OCI-LY7 (cell line): ENCODE results near the gene SPECC1. TPM values are rescaled to one million over a fixed set of nuclear protein-coding genes. Genes with fewer than 3 reads are reported as not detected.

Experiments
- BruUV-seq: library from RNA; stranded (reverse); fragments of 400-500 nt; replicated peaks from 2 replicates; lab custom pipeline; 2021; lab: Mats Ljungman, UMichigan
- CTCF ChIA-PET: fragments of 300-600 bp; sonication (Branson Sonifier 250); formaldehyde crosslinking; loops from one replicate; lab custom pipeline; 2022; ENCODE audit warnings: antibody characterized with exemption; ENCODE audit not compliant: unreplicated experiment; lab: Charles Lee
- POLR2A ChIA-PET: fragments of 300-600 bp; sonication (Branson Sonifier 250); formaldehyde crosslinking; loops from one replicate; lab custom pipeline; 2022; ENCODE audit warnings: antibody characterized with exemption; lab: Charles Lee
- DNase-seq: peaks from one replicate; pipeline ENCODE4 v3.0.0-alpha.2; 2015; ENCODE audit warnings: low spot score
- H2AFZ ChIP-seq: fragments of 200-600 bp; sonication (generic), shearing (Covaris generic); 2 replicates; pipeline ENCODE4 v1.6.1; 2014; ENCODE audit warnings: mild to moderate bottlenecking, antibody characterized with exemption, low read length, moderate library complexity
- H3K27ac ChIP-seq: fragments of 200-600 bp; sonication (generic); 2 replicates; pipeline ENCODE4 v1.5.1; 2014; ENCODE audit warnings: mixed run types, low read depth, mild to moderate bottlenecking, moderate library complexity, low read length, inconsistent platforms; ENCODE audit not compliant: poor library complexity, severe bottlenecking
- H3K36me3 ChIP-seq: fragments of 200-600 bp; sonication (generic); 2 replicates; pipeline ENCODE4 v1.6.1; 2014; ENCODE audit warnings: mild to moderate bottlenecking, antibody characterized with exemption, low read length, moderate library complexity, mixed read lengths; ENCODE audit not compliant: insufficient read depth
- H3K4me1 ChIP-seq: fragments of 200-600 bp; sonication (generic); 2 replicates; pipeline ENCODE4 v1.5.1; 2014; ENCODE audit warnings: mild to moderate bottlenecking, low read length; ENCODE audit not compliant: insufficient read depth, poor library complexity, severe bottlenecking
- H3K4me2 ChIP-seq: fragments of 200-600 bp; sonication (generic); 2 replicates; pipeline ENCODE4 v1.6.1; 2014; ENCODE audit warnings: mild to moderate bottlenecking, low read length
- H3K4me3 ChIP-seq: fragments of 200-600 bp; sonication (generic); 2 replicates; pipeline ENCODE4 v1.5.1; 2014; ENCODE audit warnings: mild to moderate bottlenecking, low read depth, low read length; ENCODE audit not compliant: poor library complexity, severe bottlenecking
- H3K79me2 ChIP-seq: fragments of 200-600 bp; sonication (generic); 2 replicates; pipeline ENCODE4 v1.6.1; 2016; ENCODE audit warnings: low read depth, mild to moderate bottlenecking, low read length, moderate library complexity, mixed read lengths; ENCODE audit not compliant: insufficient read depth
- H3K9me2 ChIP-seq: fragments of 200-600 bp; sonication (generic); 2 replicates; pipeline ENCODE4 v1.6.1; 2016; ENCODE audit warnings: mild to moderate bottlenecking, low read length, mixed read lengths; ENCODE audit not compliant: insufficient read depth
- H3K9me3 ChIP-seq: fragments of 200-600 bp; sonication (generic); 2 replicates; pipeline ENCODE4 v1.6.1; 2014; ENCODE audit warnings: mild to moderate bottlenecking, mixed run types, low read length, mixed read lengths
- H4K20me1 ChIP-seq: fragments of 200-600 bp; sonication (generic); 2 replicates; pipeline ENCODE4 v1.6.1; 2014; ENCODE audit warnings: mild to moderate bottlenecking, antibody characterized with exemption, low read length, moderate library complexity, mixed read lengths; ENCODE audit not compliant: insufficient read depth
- CTCF ChIP-seq: fragments of 200-600 bp; sonication (generic); conservative IDR thresholded peaks from 2 replicates; pipeline ENCODE4 v1.5.1; 2014; ENCODE audit warnings: mild to moderate bottlenecking, antibody characterized with exemption, low read length, moderate library complexity, mixed read lengths
- EZH2phosphoT487 ChIP-seq: fragments of 200-600 bp; sonication (generic); IDR thresholded peaks from 2 replicates; pipeline ENCODE4 v1.6.1; 2018; ENCODE audit warnings: low read depth, borderline replicate concordance, mild to moderate bottlenecking, mixed run types, antibody characterized with exemption, low read length, moderate library complexity, mixed read lengths
- intact Hi-C: fragments of 100-400 bp; cut with micrococcal nuclease; formaldehyde crosslinking; loops from one replicate; pipeline ENCODE4 v1.10.0; 2022; ENCODE audit not compliant: unreplicated experiment
- total RNA-seq, 2 experiments: library from RNA; depleted of rRNA in 1 of 2; stranded (reverse); fragments of >200 nt in 1 of 2; shearing (Covaris generic) in 1 of 2; gene quantifications; 2 replicates each; pipeline ENCODE4 v1.2.3, GENCODE V29; 2014 to 2022

The SPECC1 gene
- total RNA-seq, 2 experiments from 2014 or later: 0.47 to 2.8 TPM

- peaks cover 31% of the 10 kb centered on the region for H3K4me1 ChIP-seq
- peaks cover 27% of the 10 kb centered on the region for H3K79me2 ChIP-seq
- intact Hi-C loops: no loop called here
- DNase-seq: no peak
- ChIA-PET CTCF (no interaction called here), POLR2A (no interaction called here)
- no peak overlapping the region for H2AFZ ChIP-seq
- H3K4me3 ChIP-seq: no peak overlapping the region
- H3K9me3 ChIP-seq: peaks cover 7% of the 10 kb centered on the region; the same call in 1 of the 2 replicates
- H3K36me3 ChIP-seq: peaks cover 10% of the 10 kb centered on the region
- no peaks in the 10 kb centered on the region for H3K9me2 ChIP-seq
- no peak for TF ChIP-seq CTCF
- TF ChIP-seq EZH2phosphoT487: no peak
- no peak overlapping the region for H3K4me2 ChIP-seq
- no peak overlapping the region for H3K27ac ChIP-seq
- BruUV-seq: no TSS peak
- H4K20me1 ChIP-seq: no peaks in the 10 kb centered on the region
These were observed 29.0 kb upstream of the SPECC1 start for GRCh38 chr17:19979917-19980770.

GRCh38 chr17:19986941-19987861, 22.0 kb upstream of the SPECC1 start:
- H3K4me2 ChIP-seq: no peak overlapping the region
- H3K9me2 ChIP-seq: no peaks in the 10 kb centered on the region
- no peaks in the 10 kb centered on the region for H3K79me2 ChIP-seq
- no peak for DNase-seq
- no peak for TF ChIP-seq CTCF
- TF ChIP-seq EZH2phosphoT487: no peak
- no peak overlapping the region for H2AFZ ChIP-seq
- BruUV-seq: no TSS peak
- H3K36me3 ChIP-seq: no peaks in the 10 kb centered on the region
- POLR2A ChIA-PET: no interaction called here
- intact Hi-C loops: no loop called here
- no peaks in the 10 kb centered on the region for H3K9me3 ChIP-seq
- no peak overlapping the region for H3K27ac ChIP-seq
- H4K20me1 ChIP-seq: no peaks in the 10 kb centered on the region
- CTCF ChIA-PET: no interaction called here
- H3K4me1 ChIP-seq: no peaks in the 10 kb centered on the region
- H3K4me3 ChIP-seq: no peak overlapping the region
